ENCODE measurements around the gene ABI3.
"Not testable (repeated sequence)": the region's sequence is repeated elsewhere in the genome, so short reads cannot be mapped to it uniquely, and the experiment has no call there.

ABI3 gene

GRCh38 chr17:49249890-49250522, 39.5 kb downstream of the ABI3 start:
- H3K27ac ChIP-seq (ENCODE audit: low read length), result no peak overlapping the region
- no peaks in the 10 kb centered on the region; the same call in 1 of the 2 replicates for H3K4me1 ChIP-seq (ENCODE audit: control insufficient read depth, insufficient read depth, low read length)
- no peak for DNase-seq (ENCODE audit: low read depth, low spot score)
- no peak overlapping the region for H3K4me3 ChIP-seq (ENCODE audit: low read length)
- no peaks in the 10 kb centered on the region for H3K9me3 ChIP-seq (ENCODE audit: control insufficient read depth, insufficient read depth, low read length)
- no peaks in the 10 kb centered on the region for H3K27me3 ChIP-seq (ENCODE audit: control insufficient read depth, insufficient read depth, low read length)
- no peaks in the 10 kb centered on the region for H3K36me3 ChIP-seq (ENCODE audit: control insufficient read depth, insufficient read depth, low read length)
- WGBS (ENCODE audit: insufficient coverage, insufficient read length), result no CpG with 5 or more reads among the region's 12 CpGs

GRCh38 chr17:49252148-49252695, 41.7 kb downstream of the ABI3 start:
- DNase-seq (ENCODE audit: low read depth, low spot score), result no peak

DNA sequence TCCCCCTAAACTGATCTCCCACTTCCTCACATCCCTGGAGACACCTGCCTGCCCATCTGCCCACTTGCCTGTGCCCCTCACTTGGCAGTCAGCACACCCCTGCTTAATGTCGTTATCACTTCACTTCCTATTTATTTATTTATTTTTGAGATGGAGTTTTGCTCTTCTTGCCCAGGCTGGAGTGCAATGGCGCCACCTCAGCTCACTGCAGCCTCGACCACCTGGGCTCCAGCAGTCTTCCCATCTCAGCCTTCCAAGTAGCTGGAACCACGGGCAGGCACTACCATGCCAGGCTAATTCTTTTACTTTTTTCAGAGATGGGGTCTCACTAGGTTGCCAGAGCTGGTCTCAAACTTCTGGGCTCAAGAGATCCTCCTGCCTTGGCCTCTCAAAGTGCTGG, 43.6 kb downstream of the ABI3 start:
- WGBS (ENCODE audit: insufficient coverage, insufficient read length), result no CpG with 5 or more reads among the region's 4 CpGs
- Histone ChIP-seq H3K27me3 (ENCODE audit: control insufficient read depth, insufficient read depth, low read length) (no peaks in the 10 kb centered on the region), H3K4me3 (ENCODE audit: low read length) (no peak overlapping the region), H3K9me3 (ENCODE audit: control insufficient read depth, insufficient read depth, low read length) (no peaks in the 10 kb centered on the region), H3K36me3 (ENCODE audit: control insufficient read depth, insufficient read depth, low read length) (no peaks in the 10 kb centered on the region), H3K4me1 (ENCODE audit: control insufficient read depth, insufficient read depth, low read length) (no peaks in the 10 kb centered on the region; the same call in 1 of the 2 replicates), H3K27ac (ENCODE audit: low read length) (no peak overlapping the region)
- DNase-seq (ENCODE audit: low read depth, low spot score), result no peak

More at GRCh38 chr17:49252148-49252695, 41.7 kb downstream of the ABI3 start:
- H3K9me3 ChIP-seq (ENCODE audit: control insufficient read depth, insufficient read depth, low read length), result no peaks in the 10 kb centered on the region
- no peak overlapping the region for H3K4me3 ChIP-seq (ENCODE audit: low read length)
- no peak overlapping the region for H3K27ac ChIP-seq (ENCODE audit: low read length)
- no peaks in the 10 kb centered on the region; the same call in 1 of the 2 replicates for H3K4me1 ChIP-seq (ENCODE audit: control insufficient read depth, insufficient read depth, low read length)
- no peaks in the 10 kb centered on the region for H3K36me3 ChIP-seq (ENCODE audit: control insufficient read depth, insufficient read depth, low read length)
- no peaks in the 10 kb centered on the region for H3K27me3 ChIP-seq (ENCODE audit: control insufficient read depth, insufficient read depth, low read length)
- WGBS (ENCODE audit: insufficient coverage, insufficient read length), result no CpG with 5 or more reads among the region's 6 CpGs

- H3K27ac ChIP-seq (ENCODE audit: low read length), result no peak overlapping the region
- no peaks in the 10 kb centered on the region for H3K4me1 ChIP-seq (ENCODE audit: control insufficient read depth, insufficient read depth, low read length)
- DNase-seq (ENCODE audit: low read depth, low spot score), result no peak
- WGBS (ENCODE audit: insufficient coverage, insufficient read length), result no CpG with 5 or more reads among the region's 5 CpGs
- no peaks in the 10 kb centered on the region for H3K36me3 ChIP-seq (ENCODE audit: control insufficient read depth, insufficient read depth, low read length)
- no peaks in the 10 kb centered on the region for H3K27me3 ChIP-seq (ENCODE audit: control insufficient read depth, insufficient read depth, low read length)
- H3K9me3 ChIP-seq (ENCODE audit: control insufficient read depth, insufficient read depth, low read length), result no peaks in the 10 kb centered on the region
- H3K4me3 ChIP-seq (ENCODE audit: low read length), result no peak overlapping the region
Measured at GRCh38 chr17:49255125-49255524, 44.6 kb downstream of the ABI3 start.

GRCh38 chr17:49258394-49258793, 47.9 kb downstream of the ABI3 start:
- no peaks in the 10 kb centered on the region for H3K27me3 ChIP-seq (ENCODE audit: control insufficient read depth, insufficient read depth, low read length)
- no CpG with 5 or more reads among the region's 3 CpGs for WGBS (ENCODE audit: insufficient coverage, insufficient read length)
- no peak overlapping the region for H3K4me3 ChIP-seq (ENCODE audit: low read length)
- no peaks in the 10 kb centered on the region for H3K4me1 ChIP-seq (ENCODE audit: control insufficient read depth, insufficient read depth, low read length)
- H3K27ac ChIP-seq (ENCODE audit: low read length), result no peak overlapping the region
- no peaks in the 10 kb centered on the region for H3K36me3 ChIP-seq (ENCODE audit: control insufficient read depth, insufficient read depth, low read length)
- DNase-seq (ENCODE audit: low read depth, low spot score), result no peak
- H3K9me3 ChIP-seq (ENCODE audit: control insufficient read depth, insufficient read depth, low read length), result no peaks in the 10 kb centered on the region

DNA sequence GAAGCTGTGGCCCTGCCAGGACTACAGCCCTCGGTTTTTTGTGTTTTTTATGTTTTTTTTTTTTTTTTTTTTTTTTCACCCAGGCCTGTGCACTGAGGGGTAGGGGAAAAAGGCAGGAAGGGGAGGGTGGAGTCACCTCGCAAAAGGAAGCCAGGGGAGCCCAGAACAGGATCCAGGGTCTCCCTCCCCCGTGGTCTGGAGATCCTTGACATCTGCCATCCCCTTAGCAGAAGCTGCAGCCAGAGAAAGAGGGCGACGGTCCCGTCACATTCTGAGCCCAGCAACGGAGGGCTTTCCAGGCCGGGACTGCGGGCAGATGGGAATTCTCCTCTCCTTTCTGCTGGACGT, 49.1 kb downstream of the ABI3 start:
- Histone ChIP-seq H3K27me3 (ENCODE audit: control insufficient read depth, insufficient read depth, low read length) (no peaks in the 10 kb centered on the region), H3K9me3 (ENCODE audit: control insufficient read depth, insufficient read depth, low read length) (no peaks in the 10 kb centered on the region), H3K4me1 (ENCODE audit: control insufficient read depth, insufficient read depth, low read length) (no peaks in the 10 kb centered on the region), H3K4me3 (ENCODE audit: low read length) (peak overlapping the region; percentile 40; the same call in 1 of the 2 replicates), H3K27ac (ENCODE audit: low read length) (no peak overlapping the region), H3K36me3 (ENCODE audit: control insufficient read depth, insufficient read depth, low read length) (no peaks in the 10 kb centered on the region)
- DNase-seq (ENCODE audit: low read depth, low spot score), result no peak
- WGBS (ENCODE audit: insufficient coverage, insufficient read length), result no CpG with 5 or more reads among the region's 10 CpGs

- no peak for DNase-seq (ENCODE audit: low read depth, low spot score)
- H3K27ac ChIP-seq (ENCODE audit: low read length), result no peak overlapping the region
- no peaks in the 10 kb centered on the region for H3K27me3 ChIP-seq (ENCODE audit: control insufficient read depth, insufficient read depth, low read length)
- H3K36me3 ChIP-seq (ENCODE audit: control insufficient read depth, insufficient read depth, low read length), result no peaks in the 10 kb centered on the region
- no peaks in the 10 kb centered on the region for H3K4me1 ChIP-seq (ENCODE audit: control insufficient read depth, insufficient read depth, low read length)
- peak overlapping the region; percentile 40; the same call in 1 of the 2 replicates for H3K4me3 ChIP-seq (ENCODE audit: low read length)
- WGBS (ENCODE audit: insufficient coverage, insufficient read length), result no CpG with 5 or more reads among the region's 77 CpGs
- no peaks in the 10 kb centered on the region for H3K9me3 ChIP-seq (ENCODE audit: control insufficient read depth, insufficient read depth, low read length)
Measured at GRCh38 chr17:49260011-49260816, 49.7 kb downstream of the ABI3 start.

GRCh38 chr17:49260817-49261291, 50.3 kb downstream of the ABI3 start:
- no peaks in the 10 kb centered on the region for H3K4me1 ChIP-seq (ENCODE audit: control insufficient read depth, insufficient read depth, low read length)
- H3K4me3 ChIP-seq (ENCODE audit: low read length), result no peak overlapping the region; the same call in 1 of the 2 replicates
- no peaks in the 10 kb centered on the region for H3K27me3 ChIP-seq (ENCODE audit: control insufficient read depth, insufficient read depth, low read length)
- no peaks in the 10 kb centered on the region for H3K36me3 ChIP-seq (ENCODE audit: control insufficient read depth, insufficient read depth, low read length)
- no peak for DNase-seq (ENCODE audit: low read depth, low spot score)
- H3K27ac ChIP-seq (ENCODE audit: low read length), result no peak overlapping the region
- no CpG with 5 or more reads among the region's 11 CpGs for WGBS (ENCODE audit: insufficient coverage, insufficient read length)
- H3K9me3 ChIP-seq (ENCODE audit: control insufficient read depth, insufficient read depth, low read length), result no peaks in the 10 kb centered on the region

DNA sequence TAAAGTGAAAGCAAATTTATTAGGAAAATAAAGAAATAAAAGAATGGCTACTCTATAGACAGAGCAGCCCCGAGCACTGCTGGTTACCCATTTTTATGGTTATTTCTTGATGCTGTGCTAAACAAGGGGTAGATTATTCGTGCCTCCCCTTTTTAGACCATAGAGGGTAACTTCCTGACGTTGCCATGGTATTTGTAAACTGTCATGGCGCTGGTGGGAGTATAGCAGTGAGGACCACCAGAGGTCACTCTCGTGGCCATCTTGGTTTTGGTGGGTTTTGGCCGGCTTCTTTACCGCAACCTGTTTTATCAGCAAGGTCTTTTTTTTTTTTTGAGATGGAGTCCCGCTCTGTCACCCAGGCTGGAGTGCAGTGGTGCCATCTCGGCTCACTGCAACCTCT, 51.0 kb downstream of the ABI3 start:
- H3K4me1 ChIP-seq (ENCODE audit: control insufficient read depth, insufficient read depth, low read length); H3K9me3 ChIP-seq (ENCODE audit: control insufficient read depth, insufficient read depth, low read length); H3K36me3 ChIP-seq (ENCODE audit: control insufficient read depth, insufficient read depth, low read length); H3K27ac ChIP-seq (ENCODE audit: low read length); DNase-seq (ENCODE audit: low read depth, low spot score); H3K27me3 ChIP-seq (ENCODE audit: control insufficient read depth, insufficient read depth, low read length); H3K4me3 ChIP-seq (ENCODE audit: low read length): not testable (repeated sequence)
- no CpG with 5 or more reads among the region's 9 CpGs for WGBS (ENCODE audit: insufficient coverage, insufficient read length)

DNA sequence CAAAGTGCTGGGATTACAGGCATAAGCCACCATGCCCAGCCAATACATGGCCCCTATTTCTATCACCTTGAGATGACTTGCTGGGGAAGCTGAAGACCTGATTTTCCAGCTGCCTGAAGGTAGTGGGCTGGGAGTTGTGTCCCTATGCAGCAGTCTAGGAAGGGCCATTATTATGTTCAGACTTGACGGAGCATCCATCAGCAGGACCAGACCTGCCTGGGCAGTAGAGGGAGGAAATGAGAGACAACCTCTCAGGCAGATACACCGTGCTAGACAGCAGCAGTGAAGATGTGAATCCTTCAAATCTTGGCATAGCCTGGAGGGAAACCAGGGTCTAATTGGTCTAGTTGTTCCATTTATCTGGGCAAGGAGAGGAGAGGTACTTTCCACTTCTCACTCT, 55.7 kb downstream of the ABI3 start:
- Histone ChIP-seq H3K9me3 (ENCODE audit: control insufficient read depth, insufficient read depth, low read length) (no peaks in the 10 kb centered on the region), H3K27me3 (ENCODE audit: control insufficient read depth, insufficient read depth, low read length) (no peaks in the 10 kb centered on the region), H3K4me3 (ENCODE audit: low read length) (no peak overlapping the region), H3K27ac (ENCODE audit: low read length) (no peak overlapping the region), H3K4me1 (ENCODE audit: control insufficient read depth, insufficient read depth, low read length) (no peaks in the 10 kb centered on the region), H3K36me3 (ENCODE audit: control insufficient read depth, insufficient read depth, low read length) (no peaks in the 10 kb centered on the region)
- WGBS (ENCODE audit: insufficient coverage, insufficient read length), result no CpG with 5 or more reads among the region's 2 CpGs
- DNase-seq (ENCODE audit: low read depth, low spot score), result no peak

All from iPS DF 6.9 (cell line).